ENCODE data around the gene NAA80. TPM values are rescaled to one million over a fixed set of nuclear protein-coding genes. Genes with fewer than 3 reads are reported as not detected.
A peak's percentile ranks its signal among the peaks of the same experiment; 100 is the strongest.

NAA80 gene
- total RNA-seq, 1 donor from 2014 or later, result 10.7 TPM

GRCh38 chr3:50333744-50334328, 34.6 kb upstream of the NAA80 start:
- Mint-ChIP-seq H3K36me3 (ENCODE audit: low read depth) (no peaks in the 10 kb centered on the region), H3K27me3 (ENCODE audit: low read depth) (peaks cover 8% of the 10 kb centered on the region), H3K27ac (ENCODE audit: unreplicated experiment) (no peak overlapping the region), H3K4me3 (peak overlapping the region; percentile 70), H3K9me3 (no peaks in the 10 kb centered on the region), H3K4me1 (peaks cover 35% of the 10 kb centered on the region)
- TF ChIP-seq CTCF (conservative IDR thresholded peaks at IDR 0.05), result no peak
- no peak for DNase-seq (ENCODE audit: low read depth, low spot score)

DNA sequence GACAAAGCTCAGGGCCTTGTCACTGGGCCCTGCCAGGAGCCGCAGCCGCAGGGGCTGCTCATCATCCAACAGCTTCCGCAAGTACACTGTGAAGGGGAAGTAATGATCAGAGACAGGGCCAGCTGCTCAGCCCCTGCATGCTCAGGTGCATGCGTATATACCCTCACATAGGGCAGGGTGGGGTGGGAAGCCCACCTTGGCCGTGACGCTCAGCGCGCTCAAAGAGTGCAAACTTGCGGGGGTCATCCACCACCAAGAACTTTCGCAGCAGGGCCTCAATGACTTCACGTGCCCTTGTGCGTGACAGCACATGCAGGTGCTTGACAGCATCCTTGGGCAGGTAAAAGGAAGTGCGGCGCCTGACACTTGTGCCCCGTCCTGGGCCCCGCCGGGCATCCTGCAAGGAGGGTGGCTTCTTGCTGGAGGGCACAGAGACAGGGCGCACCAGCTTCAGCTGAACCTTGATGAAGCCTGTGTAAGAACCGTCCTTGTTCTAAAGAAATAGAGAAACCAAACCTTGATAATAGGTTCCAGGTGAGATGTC, 32.2 kb upstream of the NAA80 start:
- H3K27ac Mint-ChIP-seq (ENCODE audit: unreplicated experiment), result no peak overlapping the region
- no peak for TF ChIP-seq CTCF (conservative IDR thresholded peaks at IDR 0.05)
- H3K27me3 Mint-ChIP-seq (ENCODE audit: low read depth), result no peaks in the 10 kb centered on the region
- H3K4me1 Mint-ChIP-seq, result peaks cover 30% of the 10 kb centered on the region
- peak overlapping the region; percentile 59 for H3K4me3 Mint-ChIP-seq
- peaks cover 5% of the 10 kb centered on the region for H3K36me3 Mint-ChIP-seq (ENCODE audit: low read depth)
- H3K9me3 Mint-ChIP-seq, result no peaks in the 10 kb centered on the region
- DNase-seq (ENCODE audit: low read depth, low spot score), result no peak

DNA sequence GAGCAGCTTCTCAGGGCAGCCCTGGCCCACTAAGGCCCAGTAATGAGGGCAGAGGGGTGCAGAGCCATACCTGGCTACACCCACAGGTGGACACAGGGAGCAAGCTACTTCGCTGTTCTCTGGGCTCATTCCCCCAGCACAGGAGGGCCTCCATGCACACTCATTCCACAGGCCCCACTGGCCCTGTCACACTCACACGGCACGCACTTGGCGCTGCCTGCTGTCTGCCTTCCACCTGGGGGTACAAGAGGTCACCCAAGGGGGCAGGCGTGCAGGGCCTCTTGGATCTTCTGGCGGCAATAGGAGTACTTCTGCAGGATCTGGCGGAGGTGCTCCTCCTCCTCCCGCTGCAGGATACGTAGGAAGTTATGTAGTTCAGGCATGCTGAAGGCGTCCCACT, 31.1 kb upstream of the NAA80 start:
- Mint-ChIP-seq H3K4me1 (peaks cover 22% of the 10 kb centered on the region), H3K36me3 (ENCODE audit: low read depth) (peaks cover 5% of the 10 kb centered on the region), H3K27ac (ENCODE audit: unreplicated experiment) (no peak overlapping the region), H3K27me3 (ENCODE audit: low read depth) (no peaks in the 10 kb centered on the region), H3K9me3 (no peaks in the 10 kb centered on the region), H3K4me3 (peak overlapping the region; percentile 59)
- DNase-seq (ENCODE audit: low read depth, low spot score), result no peak
- no peak for TF ChIP-seq CTCF (conservative IDR thresholded peaks at IDR 0.05)

- Mint-ChIP-seq H3K27me3 (ENCODE audit: low read depth) (no peaks in the 10 kb centered on the region), H3K9me3 (no peaks in the 10 kb centered on the region), H3K27ac (ENCODE audit: unreplicated experiment) (peak within 1 kb of the TSS; percentile 93), H3K4me1 (peaks cover 32% of the 10 kb centered on the region), H3K4me3 (peak within 1 kb of the TSS; percentile 96), H3K36me3 (ENCODE audit: low read depth) (peaks cover 5% of the 10 kb centered on the region)
- TF ChIP-seq CTCF (conservative IDR thresholded peaks at IDR 0.05), result no peak
- DNase-seq (ENCODE audit: low read depth, low spot score), result peak; percentile 93
Measured at GRCh38 chr3:50327943-50328691, 28.9 kb upstream of the NAA80 start, which contains the start of gene TUSC2. TUSC2 (minus strand) TSS chr3:50328223; CDS start chr3:50328099, 124 bp downstream.

GRCh38 chr3:50327129-50327528, 27.9 kb upstream of the NAA80 start:
- Mint-ChIP-seq H3K4me3 (peak overlapping the region; percentile 96), H3K27ac (ENCODE audit: unreplicated experiment) (no peak overlapping the region), H3K36me3 (ENCODE audit: low read depth) (peaks cover 5% of the 10 kb centered on the region), H3K9me3 (no peaks in the 10 kb centered on the region), H3K4me1 (peaks cover 37% of the 10 kb centered on the region), H3K27me3 (ENCODE audit: low read depth) (no peaks in the 10 kb centered on the region)
- no peak for DNase-seq (ENCODE audit: low read depth, low spot score)
- no peak for TF ChIP-seq CTCF (conservative IDR thresholded peaks at IDR 0.05)

Data from neural crest cell (in vitro differentiated cells).